ENCODE results near the gene GZMM. TPM values are rescaled to one million over a fixed set of nuclear protein-coding genes. Genes with fewer than 3 reads are reported as not detected.
A peak's percentile ranks its signal among the peaks of the same experiment; 100 is the strongest.

The GZMM gene
- total and polyA plus RNA-seq, 2 of the 13 experiments (the other 11 are each of a cell fraction or from before 2014, with no cell fraction given) = 0.07 TPM; not detected in 1

GRCh38 chr19:572140-572742, 28.4 kb downstream of the GZMM start, which contains the start of gene BSG (continued):
- 0 out of 2 replicates have a peak, but pooled peaks have one; percentile 57 for TF ChIP-seq ZNF280D (CRISPR knock-in tag; IDR thresholded peaks at IDR 0.05)
- peak; percentile 93 for TF ChIP-seq ZNF709 (CRISPR knock-in tag; IDR thresholded peaks at IDR 0.05)
- peak; percentile 53; the same call in 1 of the 2 replicates for TF ChIP-seq KDM3A (CRISPR knock-in tag; IDR thresholded peaks at IDR 0.05; ENCODE audit: low read depth)
- TF ChIP-seq ZNF607 (CRISPR knock-in tag; IDR thresholded peaks at IDR 0.05; ENCODE audit: borderline replicate concordance) = peak; percentile 44; the same call in 1 of the 2 replicates
- 0 out of 2 replicates have a peak, but pooled peaks have one; percentile 40 for TF ChIP-seq FOXP4 (CRISPR knock-in tag; IDR thresholded peaks at IDR 0.05)
- TF ChIP-seq ZBTB21 (CRISPR knock-in tag; IDR thresholded peaks at IDR 0.05) = no peak
- no peak for TF ChIP-seq SETDB1 (CRISPR knock-in tag; IDR thresholded peaks at IDR 0.05; ENCODE audit: borderline replicate concordance)
- TF ChIP-seq ZNF790 (CRISPR knock-in tag; IDR thresholded peaks at IDR 0.05; ENCODE audit: borderline replicate concordance) = peak; percentile 54; the same call in 1 of the 2 replicates
- TF ChIP-seq ZNF510 (CRISPR knock-in tag; IDR thresholded peaks at IDR 0.05; ENCODE audit: low read depth) = no peak; the same call in 1 of the 2 replicates
- peak; percentile 64 for TF ChIP-seq TEAD3 (CRISPR knock-in tag; optimal IDR thresholded peaks at IDR 0.05; ENCODE audit: borderline replicate concordance)
- no peak for TF ChIP-seq ZNF343 (CRISPR knock-in tag; IDR thresholded peaks at IDR 0.05)
- TF ChIP-seq KLF16 (CRISPR knock-in tag; IDR thresholded peaks at IDR 0.05) = peak in 1 of 2 experiments; percentile 50; a peak in 2 of 4 replicates
- no peak for TF ChIP-seq MYNN (CRISPR knock-in tag; IDR thresholded peaks at IDR 0.05; ENCODE audit: low read depth)
- no peak for TF ChIP-seq NFE2L1 (CRISPR knock-in tag; IDR thresholded peaks at IDR 0.05; ENCODE audit: borderline replicate concordance)
- TF ChIP-seq ARNT2 (CRISPR knock-in tag; IDR thresholded peaks at IDR 0.05; ENCODE audit: low read depth) = peak; percentile 69
- 0 out of 2 replicates have a peak, but pooled peaks have one; percentile 52 for TF ChIP-seq ZNF619 (CRISPR knock-in tag; IDR thresholded peaks at IDR 0.05)
- TF ChIP-seq TAF1 (CRISPR knock-in tag; IDR thresholded peaks at IDR 0.05) = peak; percentile 91
- TF ChIP-seq FOXC1 (CRISPR knock-in tag; IDR thresholded peaks at IDR 0.05; ENCODE audit: borderline replicate concordance) = peak; percentile 23
- TF ChIP-seq EED (CRISPR knock-in tag; IDR thresholded peaks at IDR 0.05) = peak; percentile 34; the same call in 1 of the 2 replicates
- TF ChIP-seq MEIS2 (CRISPR knock-in tag; IDR thresholded peaks at IDR 0.05) = peak; percentile 55
- TF ChIP-seq E2F5 (CRISPR knock-in tag; conservative IDR thresholded peaks at IDR 0.05) = peak; percentile 22; the same call in 1 of the 2 replicates
- TF ChIP-seq ZNF292 (CRISPR knock-in tag; IDR thresholded peaks at IDR 0.05; ENCODE audit: borderline replicate concordance, low read depth) = no peak
- 0 out of 2 replicates have a peak, but pooled peaks have one; percentile 28 for TF ChIP-seq ZNF816 (CRISPR knock-in tag; IDR thresholded peaks at IDR 0.05; ENCODE audit: borderline replicate concordance)
- TF ChIP-seq ZSCAN25 (CRISPR knock-in tag; IDR thresholded peaks at IDR 0.05) = peak; percentile 55; the same call in 1 of the 2 replicates
- peak; percentile 70 for TF ChIP-seq ZNF564 (CRISPR knock-in tag; IDR thresholded peaks at IDR 0.05)

Data from HepG2 (cell line).